IMR-90 (cell line): ENCODE data around the gene ANKRD53. TPM values are rescaled to one million over a fixed set of nuclear protein-coding genes. Genes with fewer than 3 reads are reported as not detected.
A peak's percentile ranks its signal among the peaks of the same experiment; 100 is the strongest.

Source experiments
- ATAC-seq: fragments of 200-7000 bp; cut with Tn5 transposase; 2 replicates; pipeline ENCODE4 v1.9.1; 2020; ENCODE audit warnings: low read depth, mild to moderate bottlenecking, moderate library complexity
- BruUV-seq: library from RNA; stranded (reverse); fragments of 400-500 nt; replicated peaks from 2 replicates; lab custom pipeline; 2021; lab: Mats Ljungman, UMichigan
- CTCF ChIA-PET: fragments of 300-600 bp; formaldehyde crosslinking; extraction: SDS; loops from one replicate; lab custom pipeline; 2021; ENCODE audit warnings: antibody characterized with exemption; lab: Yijun Ruan, JAX
- POLR2A ChIA-PET: fragments of 300-600 bp; sonication (Branson Sonifier 250); formaldehyde crosslinking; loops from one replicate; lab custom pipeline; 2022; ENCODE audit warnings: antibody characterized with exemption; ENCODE audit not compliant: unreplicated experiment; lab: Charles Lee
- DNase-seq: peaks from one replicate; pipeline ENCODE4 v3.0.0; 2013
- H2AFZ ChIP-seq: replicated peaks from 2 replicates; pipeline ENCODE3; 2013; ENCODE audit warnings: low read length, mild to moderate bottlenecking; ENCODE audit not compliant: poor library complexity
- H2AK5ac ChIP-seq: 2 replicates; pipeline ENCODE4 v1.6.1; 2013; ENCODE audit warnings: low read depth, low read length, inconsistent platforms
- H2AK9ac ChIP-seq: replicated peaks from 2 replicates; pipeline ENCODE3; 2013; ENCODE audit warnings: mild to moderate bottlenecking, low read depth, low read length, moderate library complexity; ENCODE audit not compliant: poor library complexity
- H2BK120ac ChIP-seq: 2 replicates; pipeline ENCODE4 v1.6.1; 2013; ENCODE audit warnings: low read depth, low read length, inconsistent platforms
- H2BK15ac ChIP-seq: 3 replicates; pipeline ENCODE4 v1.6.1; 2013; ENCODE audit warnings: low read depth, low read length, inconsistent platforms
- H2BK20ac ChIP-seq: 2 replicates; pipeline ENCODE4 v1.6.1; 2013; ENCODE audit warnings: low read depth, mild to moderate bottlenecking, inconsistent platforms, low read length, moderate library complexity
- H2BK5ac ChIP-seq: 2 replicates; pipeline ENCODE4 v1.6.1; 2013; ENCODE audit warnings: mild to moderate bottlenecking, low read depth, low read length, inconsistent platforms; ENCODE audit not compliant: poor library complexity, severe bottlenecking
- H3K14ac ChIP-seq: replicated peaks from 2 replicates; pipeline ENCODE4 v1.6.1; 2013; ENCODE audit warnings: low read depth, low read length, inconsistent platforms
- H3K18ac ChIP-seq: 2 replicates; pipeline ENCODE4 v1.6.1; 2013; ENCODE audit warnings: low read depth, low read length, control low read depth
- H3K23ac ChIP-seq: 2 replicates; pipeline ENCODE4 v1.6.1; 2013; ENCODE audit warnings: low read depth, low read length, inconsistent platforms
- H3K27ac ChIP-seq: 2 replicates; pipeline ENCODE4 v1.5.1; 2013; ENCODE audit warnings: mild to moderate bottlenecking, control low read depth, low read length; ENCODE audit not compliant: insufficient read depth
- H3K27me3 ChIP-seq: 2 replicates; pipeline ENCODE4 v1.6.1; 2013; ENCODE audit warnings: low read length; ENCODE audit not compliant: control insufficient read depth, insufficient read depth
- H3K36me3 ChIP-seq: 2 replicates; pipeline ENCODE4 v1.6.1; 2013; ENCODE audit warnings: low read length, mixed read lengths; ENCODE audit not compliant: control insufficient read depth, insufficient read depth
- H3K4ac ChIP-seq: 2 replicates; pipeline ENCODE4 v1.6.1; 2013; ENCODE audit warnings: low read depth, low read length, inconsistent platforms
- H3K4me1 ChIP-seq: 2 replicates; pipeline ENCODE4 v1.6.1; 2013; ENCODE audit warnings: low read length, mixed read lengths; ENCODE audit not compliant: control insufficient read depth, insufficient read depth
- H3K4me2 ChIP-seq: 2 replicates; pipeline ENCODE4 v1.6.1; 2013; ENCODE audit warnings: low read depth, mild to moderate bottlenecking, control low read depth, low read length, moderate library complexity
- H3K4me3 ChIP-seq: 2 replicates; pipeline ENCODE4 v1.5.1; 2013; ENCODE audit warnings: low read depth, mild to moderate bottlenecking, control low read depth, low read length, moderate library complexity; ENCODE audit not compliant: insufficient read depth
- H3K56ac ChIP-seq: 2 replicates; pipeline ENCODE4 v1.6.1; 2013; ENCODE audit warnings: low read length, inconsistent platforms; ENCODE audit not compliant: insufficient read depth; ENCODE audit errors: extremely low read depth
- H3K79me1 ChIP-seq, 2 experiments: 2 replicates each; pipeline ENCODE4 v1.6.1; 2013; ENCODE audit warnings: low read length in 2 of 2, inconsistent platforms in 1 of 2, low read depth in 1 of 2
- H3K9ac ChIP-seq: 2 replicates; pipeline ENCODE4 v1.6.1; 2013; ENCODE audit warnings: low read depth, low read length, control low read depth
- H3K9me1 ChIP-seq: 2 replicates; pipeline ENCODE4 v1.6.1; 2013; ENCODE audit warnings: low read length, inconsistent platforms; ENCODE audit not compliant: insufficient read depth
- H3K9me3 ChIP-seq: 2 replicates; pipeline ENCODE4 v1.6.1; 2013; ENCODE audit warnings: low read length; ENCODE audit not compliant: control insufficient read depth, insufficient read depth
- H4K20me1 ChIP-seq: 2 replicates; pipeline ENCODE4 v1.6.1; 2013; ENCODE audit warnings: low read length, inconsistent platforms; ENCODE audit not compliant: insufficient read depth
- H4K5ac ChIP-seq: 2 replicates; pipeline ENCODE4 v1.6.1; 2013; ENCODE audit warnings: mild to moderate bottlenecking, low read depth, low read length, control low read depth
- H4K8ac ChIP-seq, 2 experiments: 2 replicates each; pipeline ENCODE4 v1.6.1; 2013; ENCODE audit warnings: low read depth in 2 of 2, low read length in 2 of 2, control low read depth in 1 of 2, inconsistent platforms in 1 of 2
- H4K91ac ChIP-seq: 2 replicates; pipeline ENCODE4 v1.6.1; 2013; ENCODE audit warnings: low read depth, low read length, inconsistent platforms; ENCODE audit not compliant: insufficient read depth
- BHLHE40 ChIP-seq: fragments of 150-350 bp; IDR thresholded peaks from 2 replicates; pipeline ENCODE4 v1.6.1; 2016; ENCODE audit warnings: mild to moderate bottlenecking, low read depth, low read length
- CEBPB ChIP-seq: IDR thresholded peaks from 2 replicates; pipeline ENCODE4 v1.6.1; 2012; ENCODE audit warnings: low read depth, low read length, improper control_type of control experiment
- CHD1 ChIP-seq: IDR thresholded peaks from 2 replicates; pipeline ENCODE4 v1.6.1; 2012; ENCODE audit warnings: low read depth, low read length, improper control_type of control experiment
- FOS ChIP-seq: fragments of 150-350 bp; IDR thresholded peaks from 2 replicates; pipeline ENCODE4 v1.6.1; 2016; ENCODE audit warnings: low read depth, low read length
- MAFK ChIP-seq: IDR thresholded peaks from 2 replicates; pipeline ENCODE4 v1.6.1; 2012; ENCODE audit warnings: low read depth, low read length, improper control_type of control experiment
- MAZ ChIP-seq: IDR thresholded peaks from 2 replicates; pipeline ENCODE4 v1.6.1; 2012; ENCODE audit warnings: low read depth, mild to moderate bottlenecking, low read length, improper control_type of control experiment, moderate library complexity, borderline replicate concordance
- MXI1 ChIP-seq: IDR thresholded peaks from 2 replicates; pipeline ENCODE4 v1.6.1; 2012; ENCODE audit warnings: low read depth, mild to moderate bottlenecking, low read length, moderate library complexity, borderline replicate concordance
- NFE2L2 ChIP-seq: fragments of 150-350 bp; IDR thresholded peaks from 2 replicates; pipeline ENCODE4 v1.6.1; 2016; ENCODE audit warnings: low read depth, mild to moderate bottlenecking, low read length
- POLR2A ChIP-seq: IDR thresholded peaks from 2 replicates; pipeline ENCODE4 v1.6.1; 2012; ENCODE audit warnings: mild to moderate bottlenecking, low read depth, low read length
- RAD21 ChIP-seq: IDR thresholded peaks from 2 replicates; pipeline ENCODE4 v1.6.1; 2012; ENCODE audit warnings: low read length, improper control_type of control experiment
- RFX5 ChIP-seq: IDR thresholded peaks from 2 replicates; pipeline ENCODE4 v1.8.0; 2012; ENCODE audit warnings: low read depth, mild to moderate bottlenecking, low read length, moderate library complexity
- SMC3 ChIP-seq: fragments of 150-350 bp; IDR thresholded peaks from 2 replicates; pipeline ENCODE4 v1.6.1; 2016; ENCODE audit warnings: low read depth, mild to moderate bottlenecking, antibody characterized with exemption, low read length, moderate library complexity
- WGBS, 2 experiments: methylation state at CpG; one replicate each; pipeline versions ENCODE4 v1.1.5 to v1.1.7; 2013; ENCODE audit warnings: missing lambda C conversion rate in 2 of 2; ENCODE audit not compliant: insufficient read length in 1 of 2; ENCODE audit errors: extremely low coverage in 2 of 2; 5-methylcytosine and 5-hydroxymethylcytosine counted together
- dilution Hi-C: fragments of 300-500 bp; cut with HindIII; formaldehyde crosslinking; loops from one replicate; pipeline ENCODE4 v1.14.3; 2018; ENCODE audit warnings: low sequenced_read_pairs; ENCODE audit not compliant: unreplicated experiment
- in situ Hi-C: fragments of 300-500 bp; cut with MboI; formaldehyde crosslinking; loops from 3 replicates; pipeline ENCODE4 v1.14.3; 2019; ENCODE audit warnings: low sequenced_read_pairs, inconsistent platforms, mixed read lengths
- intact Hi-C: fragments of 100-400 bp; cut with micrococcal nuclease; formaldehyde crosslinking; loops from 2 replicates; pipeline ENCODE4 v1.10.0; 2022
- polyA plus RNA-seq, 3 experiments: library from polyadenylated mRNA; depleted of rRNA; stranded (reverse); fragments of >200 nt; gene quantifications; 2 replicates each; pipeline ENCODE4 v1.2.3, GENCODE V29; 2012; ENCODE audit warnings: low replicate concordance in 1 of 3
- total RNA-seq: library from RNA; depleted of rRNA; stranded (reverse); fragments of >200 nt; gene quantifications from 2 replicates; pipeline ENCODE4 v1.2.3, GENCODE V29; 2012
- TF ChIP-seq, protein P1 (sequence below): fragments of 150-350 bp; IDR thresholded peaks from 2 replicates; pipeline ENCODE4 v1.6.1; 2017; ENCODE audit warnings: mild to moderate bottlenecking, antibody characterized with exemption, low read length, low read depth
- TF ChIP-seq, protein P2 (sequence below): fragments of 150-350 bp; IDR thresholded peaks from 2 replicates; pipeline ENCODE4 v1.6.1; 2016; ENCODE audit warnings: low read depth, mild to moderate bottlenecking, low read length, moderate library complexity, borderline replicate concordance

ANKRD53 gene
- total and polyA plus RNA-seq, 2 of the 4 experiments (the other 2 are of a cell fraction), result 0.54 to 1.0 TPM

DNA sequence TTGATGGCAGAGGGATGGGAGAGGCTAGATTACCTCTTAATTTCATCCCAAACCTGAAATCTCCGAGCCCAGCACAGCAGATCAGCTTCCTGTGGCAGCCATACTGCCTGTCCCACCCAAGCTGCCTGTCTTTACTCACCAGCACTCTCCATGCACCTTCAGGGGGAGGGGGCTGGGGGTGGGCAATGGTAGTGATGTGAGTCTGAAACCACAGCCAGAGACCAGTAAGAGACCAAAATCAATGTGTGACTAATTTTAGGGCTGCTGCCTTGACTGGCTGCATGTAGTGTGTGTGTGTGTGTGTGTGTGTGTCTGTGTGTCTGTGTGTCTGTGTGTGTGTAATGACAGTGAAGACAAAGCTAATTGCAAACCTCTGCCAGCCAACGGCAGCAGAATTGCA lies 27.9 kb downstream of the ANKRD53 start (continued):
- TF ChIP-seq MXI1, result no peak

DNA sequence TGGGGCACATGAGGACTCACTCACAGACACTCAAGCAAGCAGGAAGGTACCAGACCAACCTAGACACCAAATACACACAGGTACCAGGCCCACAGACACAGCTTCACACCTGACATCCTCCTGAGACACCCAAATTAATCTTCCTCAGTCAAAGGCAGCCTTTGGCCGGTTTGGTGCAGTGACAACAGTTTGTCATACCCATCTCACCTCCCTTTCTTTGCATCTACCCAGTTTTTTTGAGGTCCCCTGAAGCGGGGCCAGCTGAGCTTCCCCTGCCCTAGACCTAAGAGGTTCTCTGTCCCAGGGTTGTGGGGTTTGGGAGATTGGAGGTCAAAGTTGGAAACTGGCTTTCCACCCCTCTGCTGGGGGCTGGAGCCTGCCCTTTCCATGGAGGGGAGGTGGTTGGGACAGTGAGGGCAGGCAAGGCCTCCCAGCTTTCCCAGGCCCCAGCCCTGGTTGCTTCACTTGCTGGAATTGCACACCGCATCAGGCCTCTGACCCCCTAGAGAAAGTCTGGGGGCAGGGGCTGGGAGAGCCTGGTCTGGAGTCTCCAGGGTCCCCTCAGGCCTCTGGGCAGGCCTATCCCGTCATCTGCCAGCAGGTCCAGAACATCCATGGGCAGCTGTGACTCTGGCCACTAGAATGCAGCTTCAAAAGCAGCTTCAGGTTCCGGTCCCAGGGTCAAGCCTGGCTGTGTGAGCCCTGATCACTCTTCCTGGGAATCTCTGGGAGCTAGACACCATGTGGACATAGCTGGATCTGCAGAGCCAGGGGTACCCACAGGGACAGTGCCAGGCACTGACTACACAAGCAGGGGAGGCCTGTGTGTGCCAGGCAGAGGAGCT lies 28.7 kb downstream of the ANKRD53 start:
- H3K4me3 ChIP-seq, result no peak overlapping the region
- intact Hi-C loops, result loop anchor here (10.0 kb wide), 1 partner anchor 118 kb away; no protein-coding TSS in a partner anchor
- H4K5ac ChIP-seq, result no peak overlapping the region
- no peak overlapping the region for H3K14ac ChIP-seq
- in situ Hi-C loops, result no loop called here
- ATAC-seq, result peak; percentile 44
- H2BK15ac ChIP-seq, result no peak overlapping the region
- no peaks in the 10 kb centered on the region for H3K9me1 ChIP-seq
- no peak overlapping the region for H3K27ac ChIP-seq
- no peak overlapping the region for H4K91ac ChIP-seq
- H3K56ac ChIP-seq, result no peak overlapping the region
- WGBS, 2 experiments, result 60% methylated on average over 3 of the region's 5 CpGs; no CpG with 5 or more reads in 1 of the 2 experiments
- H3K27me3 ChIP-seq, result peaks cover 12% of the 10 kb centered on the region; the same call in 1 of the 2 replicates
- no peak overlapping the region for H2AFZ ChIP-seq
- H4K20me1 ChIP-seq, result no peaks in the 10 kb centered on the region
- no peak overlapping the region for H3K4me2 ChIP-seq
- H2AK9ac ChIP-seq, result no peak overlapping the region
- CTCF ChIA-PET, result interaction anchor here (0.6 kb wide), 1 partner anchor 55 kb away, joined by 4 read pairs; no protein-coding TSS in a partner anchor
- no peak overlapping the region for H2AK5ac ChIP-seq
- H2BK120ac ChIP-seq, result no peak overlapping the region
- no peaks in the 10 kb centered on the region for H3K36me3 ChIP-seq
- H3K4ac ChIP-seq, result no peak overlapping the region
- H3K79me1 ChIP-seq, result no peaks in the 10 kb centered on the region
- no peak overlapping the region for H3K9ac ChIP-seq
- POLR2A ChIA-PET, result no interaction called here
- H2BK20ac ChIP-seq, result no peak overlapping the region
- no peaks in the 10 kb centered on the region for H3K4me1 ChIP-seq
- DNase-seq, result no peak
- no peak overlapping the region for H3K23ac ChIP-seq
- no peak overlapping the region for H4K8ac ChIP-seq
- no TSS peak for BruUV-seq
- no peaks in the 10 kb centered on the region for H3K9me3 ChIP-seq
- H3K18ac ChIP-seq, result no peak overlapping the region
- H2BK5ac ChIP-seq, result no peak overlapping the region
- dilution Hi-C loops, result no loop called here
- TF ChIP-seq POLR2A (no peak), NFE2L2 (no peak), CEBPB (no peak), SMC3 (no peak), MAFK (no peak), MAZ (no peak), RAD21 (no peak), RFX5 (no peak), BHLHE40 (no peak), FOS (no peak), CHD1 (no peak), MXI1 (no peak)
- TF ChIP-seq, protein P1, sequence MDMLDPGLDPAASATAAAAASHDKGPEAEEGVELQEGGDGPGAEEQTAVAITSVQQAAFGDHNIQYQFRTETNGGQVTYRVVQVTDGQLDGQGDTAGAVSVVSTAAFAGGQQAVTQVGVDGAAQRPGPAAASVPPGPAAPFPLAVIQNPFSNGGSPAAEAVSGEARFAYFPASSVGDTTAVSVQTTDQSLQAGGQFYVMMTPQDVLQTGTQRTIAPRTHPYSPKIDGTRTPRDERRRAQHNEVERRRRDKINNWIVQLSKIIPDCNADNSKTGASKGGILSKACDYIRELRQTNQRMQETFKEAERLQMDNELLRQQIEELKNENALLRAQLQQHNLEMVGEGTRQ, result no peak
- TF ChIP-seq, protein P2, sequence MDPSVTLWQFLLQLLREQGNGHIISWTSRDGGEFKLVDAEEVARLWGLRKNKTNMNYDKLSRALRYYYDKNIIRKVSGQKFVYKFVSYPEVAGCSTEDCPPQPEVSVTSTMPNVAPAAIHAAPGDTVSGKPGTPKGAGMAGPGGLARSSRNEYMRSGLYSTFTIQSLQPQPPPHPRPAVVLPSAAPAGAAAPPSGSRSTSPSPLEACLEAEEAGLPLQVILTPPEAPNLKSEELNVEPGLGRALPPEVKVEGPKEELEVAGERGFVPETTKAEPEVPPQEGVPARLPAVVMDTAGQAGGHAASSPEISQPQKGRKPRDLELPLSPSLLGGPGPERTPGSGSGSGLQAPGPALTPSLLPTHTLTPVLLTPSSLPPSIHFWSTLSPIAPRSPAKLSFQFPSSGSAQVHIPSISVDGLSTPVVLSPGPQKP, result no peak
